Retinal pigment epithelial cell (primary cell): Measurements from ENCODE around the gene SLC35F3.

Experiments
- DNase-seq: peaks from one replicate; pipeline ENCODE4 v3.0.0-alpha.2; 2010; ENCODE audit warnings: low read depth
- H3K4me3 ChIP-seq: 2 replicates; pipeline ENCODE4 v1.5.1; 2011; ENCODE audit warnings: mild to moderate bottlenecking, low read length, control low read depth, moderate library complexity
- TF ChIP-seq, protein P1 (sequence below): conservative IDR thresholded peaks from 2 replicates; pipeline ENCODE4 v1.5.1; 2011; ENCODE audit warnings: low read depth, low read length, control low read depth, inconsistent platforms

Gene SLC35F3

DNA sequence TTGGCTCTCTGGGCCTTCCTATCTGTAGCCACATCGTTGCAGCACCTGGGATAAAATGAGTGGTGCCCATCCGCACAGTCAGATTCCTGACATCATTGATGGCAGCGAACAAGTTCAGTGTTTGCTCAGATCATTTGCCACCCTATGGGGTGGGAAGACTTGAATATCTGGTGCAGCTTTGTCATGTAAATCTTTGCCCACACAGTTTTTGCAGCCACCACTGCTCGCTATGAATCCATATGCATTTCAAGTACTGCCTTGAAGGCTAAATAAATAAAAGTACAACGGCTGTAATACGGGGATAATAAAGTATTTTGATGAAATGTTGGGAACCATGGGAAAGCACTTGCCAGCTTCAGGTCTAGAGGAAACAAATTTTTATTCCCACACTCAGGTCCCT is 412.5 kb downstream of the SLC35F3 start:
- DNase-seq = no peak
- H3K4me3 ChIP-seq = no peak overlapping the region
- TF ChIP-seq, protein P1, sequence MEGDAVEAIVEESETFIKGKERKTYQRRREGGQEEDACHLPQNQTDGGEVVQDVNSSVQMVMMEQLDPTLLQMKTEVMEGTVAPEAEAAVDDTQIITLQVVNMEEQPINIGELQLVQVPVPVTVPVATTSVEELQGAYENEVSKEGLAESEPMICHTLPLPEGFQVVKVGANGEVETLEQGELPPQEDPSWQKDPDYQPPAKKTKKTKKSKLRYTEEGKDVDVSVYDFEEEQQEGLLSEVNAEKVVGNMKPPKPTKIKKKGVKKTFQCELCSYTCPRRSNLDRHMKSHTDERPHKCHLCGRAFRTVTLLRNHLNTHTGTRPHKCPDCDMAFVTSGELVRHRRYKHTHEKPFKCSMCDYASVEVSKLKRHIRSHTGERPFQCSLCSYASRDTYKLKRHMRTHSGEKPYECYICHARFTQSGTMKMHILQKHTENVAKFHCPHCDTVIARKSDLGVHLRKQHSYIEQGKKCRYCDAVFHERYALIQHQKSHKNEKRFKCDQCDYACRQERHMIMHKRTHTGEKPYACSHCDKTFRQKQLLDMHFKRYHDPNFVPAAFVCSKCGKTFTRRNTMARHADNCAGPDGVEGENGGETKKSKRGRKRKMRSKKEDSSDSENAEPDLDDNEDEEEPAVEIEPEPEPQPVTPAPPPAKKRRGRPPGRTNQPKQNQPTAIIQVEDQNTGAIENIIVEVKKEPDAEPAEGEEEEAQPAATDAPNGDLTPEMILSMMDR = no peak

DNA sequence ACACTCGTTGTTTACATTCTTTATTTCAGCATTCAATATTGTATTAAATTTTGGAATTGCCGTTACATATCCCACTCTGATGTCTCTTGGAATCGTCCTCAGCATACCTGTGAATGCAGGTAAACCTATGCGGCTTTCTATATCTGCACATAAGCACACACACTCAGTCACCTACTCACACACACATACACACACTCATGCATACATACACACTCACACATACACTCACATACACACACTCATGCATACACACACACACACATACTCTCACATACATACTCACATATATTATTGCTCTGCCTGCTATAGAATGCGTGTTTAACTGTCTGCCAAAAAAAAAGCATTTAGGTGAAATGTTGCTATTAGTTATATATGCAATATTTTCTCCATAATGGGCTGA is 415.6 kb downstream of the SLC35F3 start:
- TF ChIP-seq, protein P1 = no peak

DNA sequence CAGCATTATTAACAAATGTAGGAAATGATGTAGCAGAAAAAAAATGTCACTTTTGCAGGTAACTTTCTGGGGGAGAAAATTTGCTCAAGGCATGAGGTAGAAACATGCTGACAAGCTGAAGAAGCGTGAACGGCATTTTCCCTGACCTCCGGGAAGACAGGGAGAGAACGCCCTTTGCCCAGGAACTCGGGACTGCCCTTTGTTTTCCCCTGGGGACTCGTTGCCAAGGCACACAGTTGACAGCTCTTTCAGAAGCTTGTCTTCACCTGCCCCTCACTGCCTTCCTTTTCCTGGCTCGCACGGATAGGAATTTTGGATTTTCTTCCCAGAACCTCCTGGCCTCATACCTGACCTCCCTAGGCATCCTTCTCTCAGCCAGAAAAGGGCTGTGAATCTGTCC is 416.1 kb downstream of the SLC35F3 start:
- no peak for DNase-seq
- TF ChIP-seq, protein P1 = no peak
- H3K4me3 ChIP-seq = no peak overlapping the region

More for the DNA sequence above, 415.6 kb downstream of the SLC35F3 start:
- no peak for DNase-seq
- H3K4me3 ChIP-seq = no peak overlapping the region

DNA sequence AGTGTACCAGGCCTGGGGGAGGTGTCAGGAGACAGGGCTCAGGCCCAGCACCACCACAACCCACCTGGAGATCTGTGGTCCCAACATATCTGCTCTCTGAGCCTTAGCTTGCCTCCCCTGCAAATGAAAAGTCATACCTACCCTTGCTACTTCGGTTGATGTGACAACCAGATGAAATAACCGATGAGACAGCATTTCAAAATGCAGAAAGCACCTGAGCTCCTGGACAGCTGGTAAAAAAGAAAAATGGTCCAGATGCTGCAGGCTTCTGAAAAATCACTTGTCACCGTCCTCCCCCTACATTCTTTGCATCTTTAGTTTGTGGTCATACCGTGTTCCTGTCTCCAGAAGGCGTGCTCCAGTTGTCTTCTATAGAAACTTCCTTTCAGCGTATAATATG is 416.8 kb downstream of the SLC35F3 start:
- TF ChIP-seq, protein P1 = no peak
- no peak overlapping the region for H3K4me3 ChIP-seq
- DNase-seq = no peak

DNA sequence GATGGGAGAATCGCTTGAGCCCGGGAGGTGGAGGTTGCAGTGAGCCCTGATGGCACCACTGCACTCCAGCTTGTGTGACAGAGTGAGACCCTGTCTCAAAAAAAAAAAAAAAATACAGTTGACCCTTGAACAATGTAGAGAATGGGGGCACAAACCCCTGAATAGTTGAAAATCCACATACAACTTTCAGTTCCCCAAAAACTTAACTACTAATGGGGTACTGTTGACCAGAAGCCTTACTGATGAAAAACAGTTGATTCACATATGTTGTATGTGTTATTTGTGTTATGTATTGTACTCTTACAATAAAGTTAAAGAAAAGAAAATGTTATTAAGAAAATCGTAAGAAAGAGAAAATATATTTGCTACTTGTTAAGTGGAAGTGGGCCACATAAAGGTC is 417.6 kb downstream of the SLC35F3 start:
- no peak for DNase-seq
- TF ChIP-seq, protein P1 = no peak
- no peak overlapping the region for H3K4me3 ChIP-seq

DNA sequence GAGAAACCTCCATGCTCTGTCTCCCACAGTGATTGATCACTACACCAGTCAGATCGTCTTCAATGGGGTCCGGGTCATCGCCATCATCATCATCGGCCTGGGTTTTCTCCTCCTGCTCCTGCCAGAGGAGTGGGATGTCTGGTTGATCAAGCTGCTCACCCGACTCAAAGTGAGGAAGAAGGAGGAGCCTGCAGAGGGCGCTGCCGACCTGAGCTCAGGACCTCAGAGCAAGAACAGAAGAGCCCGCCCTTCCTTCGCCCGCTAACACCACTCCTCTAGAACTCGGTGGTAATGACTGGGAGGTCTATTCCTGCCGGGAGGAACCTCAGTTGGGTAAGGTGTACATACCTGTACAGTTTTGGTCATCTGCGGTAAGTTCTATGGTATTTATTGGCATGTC is 418.5 kb downstream of the SLC35F3 start:
- H3K4me3 ChIP-seq = no peak overlapping the region
- TF ChIP-seq, protein P1 = peak; percentile 44
- DNase-seq = no peak

DNA sequence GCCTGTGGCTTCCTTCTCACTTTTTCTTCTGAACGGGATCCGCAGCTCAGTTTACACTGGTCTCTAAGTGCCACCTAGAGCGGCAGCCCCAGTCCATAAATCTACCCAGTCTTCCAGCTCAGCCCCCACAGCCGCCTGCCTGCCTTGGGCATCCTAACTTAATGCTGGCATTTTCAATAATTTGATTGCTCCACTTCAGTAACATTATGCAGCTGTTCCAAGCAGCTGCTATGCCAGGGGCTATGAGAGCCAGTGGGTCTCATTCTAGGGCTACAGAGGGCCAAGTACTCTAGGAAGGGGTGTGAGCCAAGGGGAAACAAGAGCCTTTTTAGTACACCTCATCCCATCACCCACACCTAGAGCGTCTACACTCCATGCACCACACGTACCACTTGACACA is 420.3 kb downstream of the SLC35F3 start:
- DNase-seq = no peak
- H3K4me3 ChIP-seq = no peak overlapping the region
- TF ChIP-seq, protein P1 = no peak
